D341Med (cell line): ENCODE measurements around the gene CD180.
A peak's percentile ranks its signal among the peaks of the same experiment; 100 is the strongest.

Experiments used
- DNase-seq: peaks from one replicate; pipeline ENCODE4 v3.0.0; 2012; ENCODE audit warnings: low spot score

CD180 gene

GRCh38 chr5:67211926-67212325, 15.3 kb upstream of the CD180 start:
- DNase-seq, result no peak

DNA sequence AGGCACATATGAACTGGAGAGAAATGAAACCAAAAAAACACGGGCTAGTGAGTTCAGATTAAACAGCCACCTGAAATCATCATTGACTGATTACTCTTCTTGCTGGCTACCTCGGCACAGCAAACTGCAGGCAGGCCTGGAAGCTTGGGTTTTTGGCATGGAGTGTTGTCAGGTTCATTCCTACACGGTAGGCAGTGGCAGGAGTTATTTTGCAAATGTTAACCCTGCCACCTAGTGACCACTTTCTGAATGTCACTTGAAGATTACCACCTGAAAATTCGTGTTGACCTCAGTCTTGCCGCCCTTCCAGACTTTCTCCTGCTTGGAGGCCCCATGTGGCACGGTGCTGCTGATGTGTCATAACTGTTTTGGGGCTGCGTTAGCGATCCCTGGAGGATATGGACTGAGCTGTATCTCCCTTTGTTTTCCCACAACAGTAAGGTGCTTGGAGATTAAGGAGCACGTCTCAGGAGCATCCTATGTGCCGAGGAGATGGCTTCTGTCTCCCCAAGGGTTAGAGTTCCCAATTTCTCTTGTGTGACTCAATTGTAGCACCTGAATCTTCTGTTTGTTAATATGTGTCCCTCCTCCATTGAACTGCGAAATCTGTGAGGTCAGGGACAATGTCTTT, 12.7 kb upstream of the CD180 start:
- DNase-seq, result peak; percentile 76

- DNase-seq, result no peak
Observed at GRCh38 chr5:67208403-67208802, 11.8 kb upstream of the CD180 start.

- no peak for DNase-seq
Observed at GRCh38 chr5:67206929-67207328, 10.3 kb upstream of the CD180 start.

- no peak for DNase-seq
Observed at GRCh38 chr5:67206461-67206860, 9.9 kb upstream of the CD180 start.

- DNase-seq, result no peak
Observed at GRCh38 chr5:67205981-67206380, 9.4 kb upstream of the CD180 start.

DNA sequence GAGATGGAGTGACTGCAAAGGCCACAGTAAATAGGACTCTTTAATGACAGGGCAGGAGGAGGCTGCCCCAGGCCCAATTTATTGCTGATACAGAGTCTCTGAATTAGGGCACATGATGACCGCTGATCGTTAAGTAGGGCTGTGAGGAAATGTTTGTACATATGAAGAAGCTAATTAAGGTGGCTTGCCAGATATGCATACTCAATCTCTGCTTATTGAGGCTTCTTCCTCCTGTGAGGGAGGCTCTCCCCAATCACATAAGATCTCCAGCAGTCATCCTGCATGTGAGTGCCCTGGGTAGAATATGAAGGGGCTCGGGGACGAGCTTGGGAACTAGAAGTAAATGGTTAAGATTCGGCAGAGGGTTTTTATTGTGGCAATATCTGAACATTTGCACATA, 8.2 kb upstream of the CD180 start:
- DNase-seq, result no peak

DNA sequence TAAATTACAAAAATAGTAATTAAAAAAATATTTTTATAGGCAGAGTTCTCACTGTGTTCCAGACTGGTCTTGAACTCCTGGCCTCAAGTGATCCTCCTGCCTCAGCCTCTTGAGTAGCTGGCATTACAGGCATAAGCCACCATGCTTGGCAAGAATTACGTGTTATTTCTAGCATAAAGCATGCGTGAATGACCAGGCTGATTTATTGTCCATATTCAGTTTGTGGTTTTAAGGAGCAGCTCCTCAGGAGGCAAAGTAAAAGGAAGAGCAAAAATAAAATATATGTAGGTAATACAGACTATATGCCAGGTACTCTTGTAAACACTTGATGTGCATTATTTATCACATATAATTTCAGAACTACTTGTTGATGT, 7.1 kb upstream of the CD180 start:
- DNase-seq, result no peak

DNA sequence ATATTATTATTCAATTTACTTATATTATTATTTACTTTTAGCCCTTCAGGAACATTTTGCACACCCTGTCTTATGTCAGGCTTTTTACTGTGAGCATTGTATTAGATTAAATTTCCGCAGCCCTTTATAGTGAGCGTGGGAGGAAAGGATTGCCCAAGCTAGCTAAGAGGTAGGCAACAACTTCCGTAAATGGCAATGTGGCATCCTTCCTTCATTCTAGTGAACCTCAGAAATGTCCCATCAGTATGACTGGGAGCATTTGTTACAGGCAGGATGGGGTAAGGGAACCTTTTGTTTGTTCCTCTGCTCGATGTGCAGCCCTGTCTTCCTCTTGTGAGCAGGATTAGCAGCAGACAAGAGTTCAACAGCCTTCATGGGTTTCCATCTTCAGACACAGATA, 6.2 kb upstream of the CD180 start:
- DNase-seq, result no peak

DNA sequence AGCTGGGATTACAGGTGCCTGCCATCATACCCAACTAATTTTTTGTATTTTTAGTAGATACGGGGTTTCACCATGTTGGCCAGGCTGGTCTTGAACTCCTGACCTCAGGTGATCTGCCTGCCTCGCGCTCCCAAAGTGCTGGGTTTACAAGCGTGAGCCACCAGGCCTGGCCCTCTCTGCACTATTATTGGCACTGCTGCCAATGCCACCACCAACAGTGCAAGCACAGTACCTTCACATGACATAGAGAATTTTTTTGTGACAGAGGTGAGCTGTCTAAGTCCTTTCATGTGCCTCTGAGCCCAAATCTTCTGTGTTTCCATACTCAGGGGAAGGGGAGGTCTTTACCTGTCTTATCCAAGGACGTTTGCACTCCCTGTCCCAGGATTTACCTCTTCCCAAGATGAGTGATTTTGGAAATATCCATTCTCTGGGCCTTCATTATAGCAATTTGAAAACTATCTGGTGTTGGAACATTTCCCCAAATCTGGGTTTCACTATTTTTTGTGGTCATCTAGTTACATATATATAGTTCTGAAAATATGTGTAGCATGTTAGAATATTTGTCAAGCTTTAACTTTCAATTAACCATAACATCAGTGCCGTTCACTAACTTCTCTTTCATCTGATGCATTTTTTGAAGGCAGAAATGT, 5.4 kb upstream of the CD180 start:
- no peak for DNase-seq

GRCh38 chr5:67200809-67201562, 4.4 kb upstream of the CD180 start:
- no peak for DNase-seq

DNA sequence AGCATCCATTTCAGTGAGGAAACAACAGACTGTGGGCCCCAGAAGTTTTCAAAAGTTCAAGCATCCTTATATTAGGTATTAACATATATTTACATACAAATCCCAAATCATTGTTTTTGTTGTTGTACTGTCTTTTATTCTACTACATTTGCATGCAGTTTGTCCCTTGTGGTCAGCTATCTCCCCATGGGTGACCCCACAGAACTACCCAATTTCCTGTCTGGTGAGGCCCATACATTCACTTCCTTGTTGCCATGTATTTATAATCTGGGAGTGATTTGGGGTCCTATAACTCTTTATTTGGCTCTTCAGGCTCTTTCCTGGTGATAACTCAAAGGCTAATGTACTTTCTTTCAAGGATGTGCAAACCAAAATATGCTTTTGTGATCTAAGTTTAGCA, 3.3 kb upstream of the CD180 start:
- no peak for DNase-seq

DNA sequence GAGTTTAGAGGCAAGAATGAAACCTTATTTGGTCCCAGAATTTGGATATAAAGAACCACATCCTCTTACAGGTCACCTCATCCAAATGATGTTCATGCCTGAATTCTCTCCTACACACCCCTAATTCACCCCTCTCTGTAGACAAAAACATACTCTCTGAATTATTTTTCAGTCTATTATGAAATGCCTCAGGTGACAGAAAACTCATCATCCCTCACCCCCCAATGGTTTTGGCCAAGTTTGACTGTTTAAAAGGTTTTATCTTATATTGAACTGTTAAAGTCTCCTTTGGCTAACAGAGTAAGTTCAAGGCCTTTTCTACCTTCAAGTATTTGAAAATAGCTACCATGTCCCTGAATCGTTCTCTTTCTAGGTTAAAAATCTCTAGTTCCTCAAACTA, 2.3 kb upstream of the CD180 start:
- no peak for DNase-seq

DNA sequence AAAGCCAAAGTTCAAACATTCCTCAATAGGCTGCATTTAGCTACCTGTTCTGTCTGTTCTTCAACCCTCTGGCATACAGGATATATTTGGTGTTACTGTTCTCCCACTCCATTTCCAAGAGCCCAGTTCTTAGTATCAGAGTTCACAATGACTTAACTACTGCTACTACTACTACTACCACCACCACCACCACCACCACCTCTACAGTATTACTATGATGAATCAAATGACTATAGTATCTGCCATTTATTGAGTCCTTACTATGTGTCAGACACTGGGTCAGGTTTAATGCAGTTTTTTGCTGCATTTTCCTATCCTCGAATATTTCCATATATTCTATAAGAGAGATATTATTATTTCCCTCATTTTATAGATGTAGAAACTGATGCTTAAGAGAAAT, 937 bp upstream of the CD180 start:
- no peak for DNase-seq

GRCh38 chr5:67195406-67196275, 958 bp downstream of the CD180 start:
- DNase-seq, result no peak

- no peak for DNase-seq
Observed at GRCh38 chr5:67194166-67194565, 2.4 kb downstream of the CD180 start.

DNA sequence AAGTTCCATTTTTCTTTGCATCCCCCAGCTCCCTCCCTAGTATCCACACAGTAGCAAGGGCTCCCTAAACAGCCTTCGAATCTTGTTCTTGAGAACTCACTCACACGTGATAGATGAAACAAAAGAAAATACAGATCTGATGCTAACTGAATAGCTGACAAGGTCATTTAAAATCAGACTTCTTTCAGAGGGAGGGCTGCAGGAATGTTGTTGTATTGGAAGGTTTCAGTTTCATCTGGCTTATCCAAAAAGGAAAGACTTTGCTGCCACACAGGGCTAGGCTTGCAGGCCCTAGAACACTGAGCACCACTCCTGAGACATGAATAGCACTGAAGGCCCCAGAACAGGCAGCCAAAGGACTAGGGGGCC, 3.2 kb downstream of the CD180 start:
- DNase-seq, result no peak

- no peak for DNase-seq
Observed at GRCh38 chr5:67192719-67193438, 3.7 kb downstream of the CD180 start.

DNA sequence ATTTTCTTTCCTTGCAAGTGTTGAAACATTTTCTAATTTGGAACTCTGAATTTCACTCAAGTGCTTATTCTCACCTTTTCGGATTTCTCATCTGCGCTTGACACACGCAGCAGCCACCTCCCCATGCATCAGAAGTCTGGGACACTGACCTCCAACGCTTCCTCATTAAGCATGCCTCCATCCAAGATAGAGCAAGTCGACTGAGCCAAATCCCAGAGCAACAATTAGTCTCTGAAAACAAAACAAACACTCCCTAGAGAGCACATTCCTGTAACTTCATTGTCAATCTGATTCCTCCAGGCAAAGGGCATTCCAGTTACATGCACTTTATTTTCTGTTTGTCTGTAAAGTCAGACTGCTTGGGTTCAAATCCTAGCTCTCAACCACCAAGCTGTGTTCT, 5.7 kb downstream of the CD180 start:
- no peak for DNase-seq

GRCh38 chr5:67190410-67190809, 6.2 kb downstream of the CD180 start:
- no peak for DNase-seq

DNA sequence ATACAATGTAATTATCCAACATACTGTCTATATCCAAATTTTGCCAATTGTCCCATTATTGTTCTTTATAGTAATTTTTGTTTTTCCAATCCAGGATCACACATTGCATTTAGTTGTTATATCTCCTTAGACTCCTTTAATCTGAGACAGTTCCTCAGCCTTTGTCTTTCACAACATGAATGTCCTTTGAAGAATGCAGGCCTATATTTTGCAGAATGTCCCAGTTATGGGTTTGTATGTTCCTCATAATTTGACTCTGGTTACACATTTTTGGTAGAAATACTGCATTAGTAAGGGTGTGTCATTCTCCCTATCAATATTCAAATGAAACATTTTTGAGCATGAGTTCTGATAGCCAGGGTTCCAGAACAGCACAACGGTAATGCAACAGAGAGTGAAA, 6.7 kb downstream of the CD180 start:
- no peak for DNase-seq

DNA sequence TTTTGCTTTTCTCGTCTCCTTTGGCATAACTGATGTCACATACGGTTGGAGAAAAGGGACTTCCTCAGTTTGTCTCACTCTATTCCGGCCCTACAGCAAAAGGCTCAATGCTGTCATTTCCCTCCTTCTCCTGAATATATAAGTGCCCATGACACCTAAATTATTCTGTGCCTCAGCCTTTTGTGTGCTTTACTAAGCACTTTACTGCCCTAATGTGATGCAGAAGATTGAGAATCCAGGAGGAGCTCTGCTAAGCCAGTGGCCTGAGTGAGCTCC, 7.6 kb downstream of the CD180 start:
- no peak for DNase-seq
